NB4 (cell line): Measurements from ENCODE around the gene USP54.

Experiments
- CTCF ChIP-seq: IDR thresholded peaks from one replicate; pipeline ENCODE4 v1.5.1; 2012; ENCODE audit warnings: low read depth, low read length
- POLR2A ChIP-seq: IDR thresholded peaks from 2 replicates; pipeline ENCODE4 v1.6.1; 2011; ENCODE audit warnings: mild to moderate bottlenecking; ENCODE audit not compliant: insufficient read length; ENCODE audit errors: extremely low read depth

- TF ChIP-seq POLR2A = no peak
- no peak for TF ChIP-seq CTCF
Measured at GRCh38 chr10:73465978-73466726, 125.0 kb downstream of the USP54 start.
